Measurements from ENCODE around the gene TMEM54.

DNA sequence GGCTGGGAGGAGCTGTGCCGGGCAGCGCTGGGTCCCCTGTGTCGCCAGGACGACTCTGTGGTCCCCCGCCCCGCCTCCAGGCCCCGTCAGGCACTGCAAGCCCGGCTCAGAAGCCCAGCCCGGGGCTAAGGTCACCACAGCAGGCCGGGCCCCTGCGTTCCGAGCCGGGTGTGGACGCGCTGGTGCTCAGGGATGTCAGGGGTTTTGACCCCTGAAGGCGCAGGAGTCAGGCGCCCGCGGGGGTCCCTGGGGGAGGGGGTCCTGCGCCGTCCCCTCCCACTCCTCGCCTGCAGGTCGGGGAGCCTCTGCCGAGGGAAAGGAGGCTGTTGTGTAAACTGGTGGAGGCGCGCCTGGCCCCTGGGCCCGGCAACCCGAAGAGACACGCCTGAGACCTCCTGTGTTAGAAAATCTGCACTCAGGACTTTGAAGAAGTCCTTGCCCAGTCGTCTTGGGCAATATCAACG lies 23.7 kb upstream of the TMEM54 start:
- TF ChIP-seq, protein P1, sequence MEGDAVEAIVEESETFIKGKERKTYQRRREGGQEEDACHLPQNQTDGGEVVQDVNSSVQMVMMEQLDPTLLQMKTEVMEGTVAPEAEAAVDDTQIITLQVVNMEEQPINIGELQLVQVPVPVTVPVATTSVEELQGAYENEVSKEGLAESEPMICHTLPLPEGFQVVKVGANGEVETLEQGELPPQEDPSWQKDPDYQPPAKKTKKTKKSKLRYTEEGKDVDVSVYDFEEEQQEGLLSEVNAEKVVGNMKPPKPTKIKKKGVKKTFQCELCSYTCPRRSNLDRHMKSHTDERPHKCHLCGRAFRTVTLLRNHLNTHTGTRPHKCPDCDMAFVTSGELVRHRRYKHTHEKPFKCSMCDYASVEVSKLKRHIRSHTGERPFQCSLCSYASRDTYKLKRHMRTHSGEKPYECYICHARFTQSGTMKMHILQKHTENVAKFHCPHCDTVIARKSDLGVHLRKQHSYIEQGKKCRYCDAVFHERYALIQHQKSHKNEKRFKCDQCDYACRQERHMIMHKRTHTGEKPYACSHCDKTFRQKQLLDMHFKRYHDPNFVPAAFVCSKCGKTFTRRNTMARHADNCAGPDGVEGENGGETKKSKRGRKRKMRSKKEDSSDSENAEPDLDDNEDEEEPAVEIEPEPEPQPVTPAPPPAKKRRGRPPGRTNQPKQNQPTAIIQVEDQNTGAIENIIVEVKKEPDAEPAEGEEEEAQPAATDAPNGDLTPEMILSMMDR (IDR thresholded peaks at IDR 0.05; ENCODE audit: insufficient read depth, low read length, poor library complexity, severe bottlenecking), result no peak
- no peak for TF ChIP-seq EZH2phosphoT487 (conservative IDR thresholded peaks at IDR 0.05; ENCODE audit: low read length)
